ENCODE results near the gene SDR39U1.
"Not testable (repeated sequence)": the region's sequence is repeated elsewhere in the genome, so short reads cannot be mapped to it uniquely, and the experiment has no call there.

The SDR39U1 gene

DNA sequence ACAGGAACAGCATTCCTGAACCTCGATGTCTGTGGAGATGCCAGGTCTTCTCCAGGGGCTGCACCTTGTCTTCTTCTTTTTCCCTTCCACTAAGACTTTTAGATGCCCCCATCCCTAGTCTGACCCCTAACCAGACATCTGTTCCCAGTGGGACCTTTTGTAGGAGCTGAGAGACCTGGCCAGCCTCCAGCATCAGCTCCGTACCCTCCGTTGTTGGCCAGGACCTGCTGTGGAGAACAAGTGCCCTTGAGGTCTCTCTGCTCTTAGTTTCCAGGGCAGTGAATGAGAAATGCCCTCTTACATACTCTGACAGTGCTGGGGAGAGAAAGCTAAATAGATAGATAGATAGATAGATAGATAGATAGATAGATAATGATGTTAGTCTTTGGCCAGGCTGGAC is 16.8 kb upstream of the SDR39U1 start:
- H3K4me3 ChIP-seq (ENCODE audit: low read depth, low read length), result no peak overlapping the region
- TF ChIP-seq, protein P1, sequence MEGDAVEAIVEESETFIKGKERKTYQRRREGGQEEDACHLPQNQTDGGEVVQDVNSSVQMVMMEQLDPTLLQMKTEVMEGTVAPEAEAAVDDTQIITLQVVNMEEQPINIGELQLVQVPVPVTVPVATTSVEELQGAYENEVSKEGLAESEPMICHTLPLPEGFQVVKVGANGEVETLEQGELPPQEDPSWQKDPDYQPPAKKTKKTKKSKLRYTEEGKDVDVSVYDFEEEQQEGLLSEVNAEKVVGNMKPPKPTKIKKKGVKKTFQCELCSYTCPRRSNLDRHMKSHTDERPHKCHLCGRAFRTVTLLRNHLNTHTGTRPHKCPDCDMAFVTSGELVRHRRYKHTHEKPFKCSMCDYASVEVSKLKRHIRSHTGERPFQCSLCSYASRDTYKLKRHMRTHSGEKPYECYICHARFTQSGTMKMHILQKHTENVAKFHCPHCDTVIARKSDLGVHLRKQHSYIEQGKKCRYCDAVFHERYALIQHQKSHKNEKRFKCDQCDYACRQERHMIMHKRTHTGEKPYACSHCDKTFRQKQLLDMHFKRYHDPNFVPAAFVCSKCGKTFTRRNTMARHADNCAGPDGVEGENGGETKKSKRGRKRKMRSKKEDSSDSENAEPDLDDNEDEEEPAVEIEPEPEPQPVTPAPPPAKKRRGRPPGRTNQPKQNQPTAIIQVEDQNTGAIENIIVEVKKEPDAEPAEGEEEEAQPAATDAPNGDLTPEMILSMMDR (IDR thresholded peaks at IDR 0.05; ENCODE audit: borderline replicate concordance, insufficient read depth, low read depth, low read length), result no peak

DNA sequence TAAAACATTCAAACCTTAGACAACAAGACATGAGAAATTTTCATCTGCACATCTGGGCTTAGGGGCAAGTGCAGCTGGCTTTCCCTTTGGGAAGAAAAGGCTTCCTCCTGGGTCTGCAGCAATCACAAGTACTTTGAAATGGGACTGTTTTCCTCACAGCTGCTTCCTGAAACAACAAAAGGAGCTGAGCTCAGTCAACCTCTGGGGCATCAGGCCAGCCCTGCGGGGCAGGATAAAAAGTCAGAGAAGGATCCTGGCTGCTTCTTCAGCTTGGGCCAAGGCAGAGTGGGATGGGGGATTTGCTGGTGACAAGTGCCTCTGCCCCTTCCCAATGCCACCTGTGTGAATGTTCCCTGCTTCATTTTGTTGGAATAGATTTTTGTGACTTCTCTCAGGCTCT is 16.2 kb upstream of the SDR39U1 start:
- TF ChIP-seq, protein P1 (IDR thresholded peaks at IDR 0.05; ENCODE audit: borderline replicate concordance, insufficient read depth, low read depth, low read length), result no peak
- no peak overlapping the region for H3K4me3 ChIP-seq (ENCODE audit: low read depth, low read length)

DNA sequence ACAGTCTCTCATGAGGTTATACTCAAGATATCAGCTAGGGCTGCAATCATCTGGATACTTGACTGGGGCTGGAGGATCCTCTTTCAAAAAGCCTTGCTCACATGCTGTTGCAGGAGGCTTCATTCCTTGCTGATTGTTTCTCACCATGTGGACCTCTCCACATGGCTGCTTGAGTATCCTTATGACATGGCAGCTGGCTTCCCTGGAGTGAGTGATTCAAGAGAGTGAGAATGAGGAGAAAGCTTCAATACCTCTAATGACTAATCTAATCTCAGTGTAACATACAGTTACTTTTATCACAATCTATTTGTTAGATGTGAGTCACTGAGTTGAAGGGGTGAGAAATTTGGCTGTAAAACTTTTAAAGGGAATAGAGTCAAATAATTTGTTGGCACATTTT is 14.4 kb upstream of the SDR39U1 start:
- TF ChIP-seq, protein P1 (IDR thresholded peaks at IDR 0.05; ENCODE audit: borderline replicate concordance, insufficient read depth, low read depth, low read length), result no peak
- no peak overlapping the region for H3K4me3 ChIP-seq (ENCODE audit: low read depth, low read length)

DNA sequence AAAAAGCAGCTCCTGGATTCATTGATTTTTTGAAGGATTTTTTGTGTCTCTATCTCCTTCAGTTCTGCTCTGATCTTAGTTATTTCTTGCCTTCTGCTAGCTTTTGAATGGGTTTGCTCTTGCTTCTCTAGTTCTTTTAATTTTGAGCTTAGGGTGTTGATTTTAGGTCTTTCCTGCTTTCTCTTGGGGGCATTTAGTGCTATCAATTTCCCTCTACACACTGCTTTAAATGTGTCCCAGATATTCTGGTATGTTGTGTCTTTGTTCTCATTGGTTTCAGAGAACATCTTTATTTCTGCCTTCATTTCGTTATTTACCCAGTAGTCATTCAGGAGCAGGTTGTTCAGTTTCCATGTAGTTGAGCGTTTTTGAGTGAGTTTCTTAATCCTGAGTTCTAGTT is 8.3 kb upstream of the SDR39U1 start:
- not testable (repeated sequence) for H3K4me3 ChIP-seq (ENCODE audit: low read depth, low read length)

DNA sequence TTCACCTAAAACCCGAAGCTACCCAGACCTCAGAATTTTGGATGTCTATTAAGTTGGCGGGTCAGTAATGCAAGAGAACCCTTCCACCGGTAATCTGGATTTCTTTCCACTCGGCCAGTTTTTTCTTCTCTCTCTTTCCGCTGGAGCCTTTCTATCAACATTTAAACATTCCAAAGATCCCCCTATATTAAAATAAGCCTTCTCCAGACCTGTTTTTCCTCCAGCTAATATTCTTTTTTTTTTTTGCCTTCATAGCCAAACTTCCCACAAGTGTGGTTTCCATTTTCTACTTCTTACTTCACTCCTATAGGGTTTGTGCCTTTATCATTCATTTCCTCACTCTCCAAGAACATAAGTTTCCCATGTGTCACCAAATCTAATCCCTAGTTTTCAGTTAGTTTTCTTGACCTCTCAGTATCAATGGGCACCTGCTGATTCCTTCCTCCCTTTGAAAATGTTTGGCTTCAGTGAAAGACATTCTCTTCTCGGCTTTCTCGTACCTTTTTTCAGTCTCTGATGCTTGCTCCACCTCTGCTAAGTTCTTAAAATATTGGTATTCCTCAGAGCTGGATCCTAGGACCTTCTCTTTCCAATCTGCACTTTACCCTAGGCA is 583 bp upstream of the SDR39U1 start:
- H3K4me3 ChIP-seq (ENCODE audit: low read depth, low read length), result peak overlapping the region; percentile 49
- TF ChIP-seq, protein P1 (IDR thresholded peaks at IDR 0.05; ENCODE audit: borderline replicate concordance, insufficient read depth, low read depth, low read length), result no peak

DNA sequence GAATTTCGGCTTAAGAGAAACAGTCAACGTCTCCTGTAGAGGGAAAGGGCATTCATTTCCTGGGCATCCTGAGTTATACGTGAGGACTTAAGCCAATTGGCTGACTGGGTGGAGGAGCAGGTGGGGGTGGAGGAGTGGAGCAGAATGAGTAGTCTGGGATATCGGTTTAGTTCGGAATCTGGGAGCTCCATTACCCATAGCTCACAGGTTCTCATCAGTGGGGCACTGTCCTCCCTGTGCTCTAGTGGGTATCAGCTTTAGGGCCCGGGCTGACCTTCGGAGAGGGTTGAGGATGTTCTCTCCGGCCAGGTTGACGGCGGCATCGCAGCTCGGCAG is 704 bp downstream of the SDR39U1 start:
- TF ChIP-seq, protein P1 (IDR thresholded peaks at IDR 0.05; ENCODE audit: borderline replicate concordance, insufficient read depth, low read depth, low read length), result no peak
- peak overlapping the region; percentile 51 for H3K4me3 ChIP-seq (ENCODE audit: low read depth, low read length)

DNA sequence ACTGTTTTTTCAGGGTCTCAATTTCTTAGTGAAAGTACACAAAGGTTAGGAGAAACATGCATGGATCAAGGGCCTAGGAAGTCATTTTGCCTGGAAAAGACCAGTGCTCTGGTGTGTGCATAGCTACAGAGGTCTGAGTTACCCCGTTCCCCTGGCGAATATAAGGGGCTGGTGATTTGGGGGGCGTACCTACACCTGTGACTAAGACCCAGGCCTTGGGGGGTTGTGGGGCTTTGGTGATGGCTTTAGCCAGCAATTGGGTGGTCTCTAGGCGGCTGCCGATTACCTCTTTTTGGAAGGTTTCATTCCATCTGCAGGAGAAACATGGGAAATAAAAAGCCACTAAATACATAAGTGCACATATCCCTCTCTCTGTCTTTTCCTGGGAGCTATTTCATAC is 1.1 kb downstream of the SDR39U1 start:
- TF ChIP-seq, protein P1 (IDR thresholded peaks at IDR 0.05; ENCODE audit: borderline replicate concordance, insufficient read depth, low read depth, low read length), result no peak
- H3K4me3 ChIP-seq (ENCODE audit: low read depth, low read length), result peak overlapping the region; percentile 51

Data from GM12875 (cell line).